Brain microvascular endothelial cell (primary cell): ENCODE data around the gene TRIM37.
A peak's percentile ranks its signal among the peaks of the same experiment; 100 is the strongest.

Source experiments
- DNase-seq: peaks from one replicate; pipeline ENCODE4 v3.0.0-alpha.2; 2020
- H3K27ac ChIP-seq: fragments of 250-450 bp; sonication (Bioruptor Pico); 2 replicates; pipeline ENCODE4 v1.5.1; 2020; ENCODE audit warnings: mild to moderate bottlenecking, moderate library complexity
- H3K27me3 ChIP-seq: fragments of 250-450 bp; sonication (Bioruptor Pico); replicated peaks from 2 replicates; pipeline ENCODE4 v1.5.1; 2020; ENCODE audit warnings: mild to moderate bottlenecking
- H3K36me3 ChIP-seq: fragments of 250-450 bp; sonication (Bioruptor Pico); replicated peaks from 2 replicates; pipeline ENCODE4 v1.5.1; 2020; ENCODE audit warnings: mild to moderate bottlenecking
- H3K4me3 ChIP-seq: 2 replicates; pipeline ENCODE4 v1.5.1; 2011; ENCODE audit warnings: low read depth, mild to moderate bottlenecking, control low read depth, low read length, moderate library complexity
- in situ Hi-C: cut with HindIII; loops from 2 replicates; pipeline ENCODE4 v1.10.0; 2017; ENCODE audit warnings: low sequenced_read_pairs, low pct_ligation_motif_present
- TF ChIP-seq, protein P1 (sequence below): IDR thresholded peaks from 2 replicates; pipeline ENCODE4 v1.5.1; 2011; ENCODE audit warnings: low read depth, mild to moderate bottlenecking, moderate library complexity, low read length, control low read depth, inconsistent platforms; ENCODE audit errors: missing control alignments

The TRIM37 gene

DNA sequence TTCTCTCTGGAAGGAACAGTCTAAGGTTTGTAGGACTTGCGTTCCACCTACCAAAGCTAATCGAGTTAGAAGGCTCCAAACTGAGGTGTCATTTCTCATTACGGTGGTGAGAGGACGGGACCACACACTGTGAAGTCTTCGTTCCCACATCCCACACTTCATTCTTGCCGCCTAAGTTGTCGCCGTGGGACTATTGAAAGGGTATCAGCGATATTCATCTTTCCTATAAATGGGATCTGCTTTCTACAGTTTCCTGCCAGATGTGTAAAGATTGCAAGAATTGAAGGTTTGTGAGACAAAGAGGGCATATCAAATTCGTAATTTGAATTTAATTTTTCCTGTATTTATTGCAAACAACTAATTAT, 608 bp upstream of the TRIM37 start:
- DNase-seq, result no peak
- Histone ChIP-seq H3K4me3 (peak overlapping the region; percentile 88), H3K36me3 (peaks cover 6% of the 10 kb centered on the region), H3K27me3 (no peaks in the 10 kb centered on the region), H3K27ac (peak overlapping the region; percentile 75)
- in situ Hi-C loops, result no loop called here
- TF ChIP-seq, protein P1, sequence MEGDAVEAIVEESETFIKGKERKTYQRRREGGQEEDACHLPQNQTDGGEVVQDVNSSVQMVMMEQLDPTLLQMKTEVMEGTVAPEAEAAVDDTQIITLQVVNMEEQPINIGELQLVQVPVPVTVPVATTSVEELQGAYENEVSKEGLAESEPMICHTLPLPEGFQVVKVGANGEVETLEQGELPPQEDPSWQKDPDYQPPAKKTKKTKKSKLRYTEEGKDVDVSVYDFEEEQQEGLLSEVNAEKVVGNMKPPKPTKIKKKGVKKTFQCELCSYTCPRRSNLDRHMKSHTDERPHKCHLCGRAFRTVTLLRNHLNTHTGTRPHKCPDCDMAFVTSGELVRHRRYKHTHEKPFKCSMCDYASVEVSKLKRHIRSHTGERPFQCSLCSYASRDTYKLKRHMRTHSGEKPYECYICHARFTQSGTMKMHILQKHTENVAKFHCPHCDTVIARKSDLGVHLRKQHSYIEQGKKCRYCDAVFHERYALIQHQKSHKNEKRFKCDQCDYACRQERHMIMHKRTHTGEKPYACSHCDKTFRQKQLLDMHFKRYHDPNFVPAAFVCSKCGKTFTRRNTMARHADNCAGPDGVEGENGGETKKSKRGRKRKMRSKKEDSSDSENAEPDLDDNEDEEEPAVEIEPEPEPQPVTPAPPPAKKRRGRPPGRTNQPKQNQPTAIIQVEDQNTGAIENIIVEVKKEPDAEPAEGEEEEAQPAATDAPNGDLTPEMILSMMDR, result no peak

DNA sequence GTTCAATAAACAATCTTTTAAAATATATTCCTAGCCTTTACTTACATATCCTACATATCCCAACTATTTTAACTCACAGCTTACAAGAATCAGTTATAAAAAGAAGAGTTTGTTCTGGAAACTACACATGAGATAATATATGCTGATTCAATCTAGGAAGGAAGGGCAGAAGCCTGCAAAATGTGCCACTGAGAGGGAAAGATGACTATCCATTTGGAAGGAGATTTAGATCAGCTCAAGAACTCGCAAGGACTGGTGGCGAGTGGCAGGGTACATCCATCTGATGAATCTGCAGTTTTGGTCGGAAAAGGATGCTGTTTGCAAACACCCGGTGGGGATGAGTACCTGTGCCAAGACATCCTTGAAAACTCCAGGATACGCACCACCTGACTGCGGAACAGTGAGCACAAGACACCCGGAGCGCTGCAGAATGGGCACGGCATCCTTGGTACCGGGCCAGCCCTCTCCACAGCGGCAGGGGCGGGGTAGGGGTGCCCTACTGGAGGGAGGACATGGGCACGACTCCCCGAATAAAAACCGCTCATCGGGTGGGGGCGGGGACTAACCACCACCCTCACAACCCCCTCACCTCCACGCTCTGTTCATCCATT, 723 bp downstream of the TRIM37 start:
- TF ChIP-seq, protein P1, result no peak
- Histone ChIP-seq H3K4me3 (peak overlapping the region; percentile 88), H3K27me3 (no peaks in the 10 kb centered on the region), H3K27ac (peak overlapping the region; percentile 96), H3K36me3 (peaks cover 4% of the 10 kb centered on the region)
- in situ Hi-C loops, result no loop called here
- peak; percentile 37 for DNase-seq

DNA sequence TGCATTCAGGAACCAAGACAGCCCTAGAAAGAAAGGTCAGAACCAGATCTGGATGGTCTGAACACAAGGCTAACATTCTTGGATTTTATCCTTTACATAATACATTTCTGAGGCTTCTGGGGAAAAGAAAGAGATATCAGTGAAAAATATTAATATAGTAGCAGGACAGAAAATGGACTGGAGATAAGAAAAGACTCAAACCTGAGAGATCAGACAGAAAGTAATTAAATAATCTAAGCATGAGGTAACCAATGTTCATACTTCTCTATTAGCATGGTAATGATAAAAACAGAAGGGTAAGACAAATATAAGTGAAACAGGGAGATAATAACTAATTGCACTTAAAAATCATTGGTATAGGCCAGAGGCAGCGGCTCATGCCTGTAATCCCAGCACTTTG, 5.5 kb downstream of the TRIM37 start:
- Histone ChIP-seq H3K27ac (no peak overlapping the region), H3K36me3 (peaks cover 10% of the 10 kb centered on the region), H3K27me3 (no peaks in the 10 kb centered on the region), H3K4me3 (no peak overlapping the region)
- in situ Hi-C loops, result no loop called here
- DNase-seq, result no peak
- TF ChIP-seq, protein P1, result no peak

DNA sequence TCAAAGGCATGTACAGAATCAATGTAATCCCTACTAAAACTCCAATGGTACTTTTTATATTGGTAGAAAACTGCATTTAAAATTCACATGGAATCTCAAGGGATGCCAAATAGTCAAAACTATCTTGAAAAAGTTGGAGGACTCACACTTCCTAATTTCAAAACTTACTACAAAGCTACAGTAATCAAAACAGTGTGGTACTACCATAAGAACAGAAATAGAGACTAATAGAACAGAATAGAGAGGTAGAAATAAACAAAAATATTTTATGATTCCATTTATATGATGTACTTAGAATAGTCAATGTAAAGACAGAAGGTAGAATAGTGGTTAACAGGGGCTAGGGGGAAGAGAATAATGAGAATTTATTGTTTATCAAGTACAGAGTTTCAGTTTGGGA, 8.8 kb downstream of the TRIM37 start:
- Histone ChIP-seq H3K36me3 (peaks cover 6% of the 10 kb centered on the region), H3K27me3 (no peaks in the 10 kb centered on the region), H3K4me3 (no peak overlapping the region), H3K27ac (no peak overlapping the region)
- no peak for DNase-seq
- in situ Hi-C loops, result no loop called here
- TF ChIP-seq, protein P1, result no peak

DNA sequence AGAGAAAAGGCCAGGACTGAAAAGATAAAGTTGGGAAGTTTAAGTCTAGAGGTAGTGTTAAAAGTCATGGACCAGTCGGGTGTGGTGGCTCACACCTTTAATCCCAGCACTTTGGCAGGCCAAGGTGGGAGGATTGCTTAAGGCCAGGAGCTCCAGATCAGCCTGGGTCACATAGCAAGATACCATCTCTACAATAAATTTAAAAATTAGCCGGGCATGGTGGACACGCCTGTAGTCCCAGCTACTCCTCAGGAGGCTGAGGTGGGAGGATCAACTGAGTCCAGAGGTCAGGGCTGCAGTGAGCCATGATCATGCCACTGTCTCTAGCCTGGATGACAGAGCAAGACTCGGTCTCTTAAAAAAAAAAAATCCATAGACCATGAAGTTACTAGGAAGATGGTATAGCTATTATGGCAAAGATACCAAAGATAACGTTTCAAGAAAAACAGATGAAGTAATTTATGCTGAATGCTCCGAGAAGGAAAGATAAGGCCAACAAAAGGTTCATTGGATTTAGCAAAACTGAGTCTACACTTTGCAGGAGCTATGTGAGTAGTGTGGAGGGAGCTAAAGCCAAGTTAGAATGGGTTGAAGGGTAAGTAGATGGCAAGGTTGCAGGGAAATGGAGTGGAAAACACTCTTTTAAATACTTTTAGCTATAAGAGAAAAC, 11.7 kb downstream of the TRIM37 start:
- no peak overlapping the region for H3K4me3 ChIP-seq
- DNase-seq, result peak; percentile 24
- peaks cover 3% of the 10 kb centered on the region for H3K36me3 ChIP-seq
- in situ Hi-C loops, result no loop called here
- no peaks in the 10 kb centered on the region for H3K27me3 ChIP-seq
- peak overlapping the region; percentile 94 for H3K27ac ChIP-seq
- TF ChIP-seq, protein P1, result no peak
